AG08396 (cell line): ENCODE measurements around the gene CDC42BPG.

Source experiments
- DNase-seq: peaks from one replicate; pipeline ENCODE4 v3.0.0; 2012; ENCODE audit warnings: low spot score, mixed read lengths

The CDC42BPG gene

DNA sequence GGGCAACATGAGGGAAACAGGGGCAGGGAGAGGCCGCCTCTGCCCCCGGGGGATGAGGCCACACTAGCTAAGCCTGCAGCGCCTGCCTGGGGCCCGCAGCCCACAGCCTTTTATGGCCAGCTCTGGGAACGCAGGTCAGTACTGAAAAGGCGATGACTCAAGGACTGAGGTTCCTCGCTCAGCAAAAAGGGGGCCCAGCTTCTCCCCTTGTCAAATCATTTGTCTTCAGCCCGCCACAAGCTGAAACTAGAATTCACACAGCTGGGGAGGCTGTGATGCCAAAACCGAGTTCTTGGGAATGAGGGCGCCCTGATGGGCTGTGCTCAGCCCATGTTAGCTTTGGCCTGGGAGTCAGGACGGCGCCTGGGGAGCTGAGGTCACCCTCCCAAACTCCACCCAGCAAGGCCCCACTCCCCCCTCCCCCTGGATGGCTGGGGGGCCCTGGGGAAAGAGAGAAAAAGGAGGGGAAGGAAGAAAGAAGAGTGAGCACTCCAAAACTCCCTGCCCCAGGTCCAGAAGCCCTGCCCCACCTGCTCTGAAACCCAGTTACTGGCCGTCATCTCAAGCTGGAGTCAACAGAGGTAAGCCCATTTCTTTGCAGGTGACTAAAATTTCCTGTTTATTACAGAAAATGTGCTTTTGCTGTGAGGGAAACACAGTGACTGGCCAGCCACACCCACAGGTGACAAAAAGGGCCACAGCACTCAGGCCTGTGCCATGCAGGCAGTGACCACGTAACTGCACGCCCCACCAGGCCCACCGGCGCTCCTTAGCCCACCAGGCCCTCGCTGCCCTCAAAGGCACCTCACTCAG is 20.2 kb upstream of the CDC42BPG start:
- DNase-seq, result peak; percentile 86

DNA sequence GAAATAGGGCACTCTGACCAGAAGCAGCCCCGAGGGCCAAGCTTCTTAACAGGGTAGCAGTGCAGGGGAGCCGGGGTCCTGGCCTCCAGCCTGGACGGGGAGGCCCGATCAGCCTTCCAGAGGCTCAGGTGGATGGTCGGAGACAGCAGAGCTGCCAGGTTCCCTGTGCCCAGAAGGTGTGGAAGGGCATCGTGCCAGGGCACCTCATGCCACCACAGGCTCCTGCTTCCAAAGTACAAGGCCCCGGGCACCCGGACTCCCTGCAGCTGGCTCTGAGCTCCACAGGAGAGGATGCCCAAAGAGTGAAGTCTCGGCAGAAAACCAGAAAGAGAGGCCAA is 19.7 kb upstream of the CDC42BPG start:
- DNase-seq, result no peak

DNA sequence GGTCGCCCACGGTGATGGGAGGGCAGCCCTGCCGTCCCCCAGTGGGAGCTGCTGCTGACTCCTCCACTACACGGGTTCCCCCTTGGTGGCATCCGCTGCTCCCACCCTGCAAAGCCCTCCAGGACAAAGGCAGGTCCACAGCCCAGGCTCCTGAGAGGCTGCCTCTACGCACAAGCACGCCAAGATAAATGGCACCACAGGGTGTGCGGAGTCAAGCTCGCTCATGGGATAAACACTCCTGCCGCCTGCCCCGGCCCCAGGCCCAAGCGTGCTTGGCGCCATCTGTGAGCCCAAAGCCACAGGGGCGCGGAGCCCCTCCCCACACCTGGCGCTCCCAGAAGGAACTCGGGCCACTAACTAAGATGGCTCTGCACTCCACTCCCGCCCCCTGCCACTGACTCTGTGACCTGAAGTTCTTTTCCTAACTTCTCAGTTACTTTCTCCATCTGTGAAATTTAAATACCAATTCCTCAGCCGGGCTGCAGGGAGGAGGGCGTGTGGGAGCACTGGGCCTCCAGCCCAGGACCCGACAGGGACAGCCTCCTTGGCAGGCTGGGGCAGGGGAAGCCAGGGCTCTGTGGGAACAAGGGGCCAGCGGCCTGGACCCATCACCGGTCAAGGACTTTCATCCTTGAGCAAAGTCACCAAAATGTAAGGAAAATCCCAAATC is 19.1 kb upstream of the CDC42BPG start:
- no peak for DNase-seq

DNA sequence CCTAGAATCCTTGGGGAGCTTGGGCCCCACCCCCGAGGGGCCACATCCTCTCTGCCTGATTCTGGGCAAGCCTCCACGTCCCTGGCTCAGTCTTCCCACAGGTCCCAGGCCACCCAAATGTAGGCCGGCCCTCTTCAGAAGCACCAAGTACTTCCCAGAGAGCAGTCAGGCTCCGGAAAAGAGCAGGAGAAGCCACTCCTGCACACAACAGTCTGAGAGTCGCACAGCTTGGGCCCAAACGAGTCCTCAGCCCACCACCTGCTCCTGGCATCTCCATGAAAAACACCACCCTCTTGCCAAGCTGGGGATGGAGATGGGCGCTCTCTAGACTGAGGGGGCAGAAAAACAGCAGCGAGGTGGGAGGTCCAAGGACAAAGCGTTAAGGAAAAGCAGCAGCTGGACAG is 18.5 kb upstream of the CDC42BPG start:
- no peak for DNase-seq

DNA sequence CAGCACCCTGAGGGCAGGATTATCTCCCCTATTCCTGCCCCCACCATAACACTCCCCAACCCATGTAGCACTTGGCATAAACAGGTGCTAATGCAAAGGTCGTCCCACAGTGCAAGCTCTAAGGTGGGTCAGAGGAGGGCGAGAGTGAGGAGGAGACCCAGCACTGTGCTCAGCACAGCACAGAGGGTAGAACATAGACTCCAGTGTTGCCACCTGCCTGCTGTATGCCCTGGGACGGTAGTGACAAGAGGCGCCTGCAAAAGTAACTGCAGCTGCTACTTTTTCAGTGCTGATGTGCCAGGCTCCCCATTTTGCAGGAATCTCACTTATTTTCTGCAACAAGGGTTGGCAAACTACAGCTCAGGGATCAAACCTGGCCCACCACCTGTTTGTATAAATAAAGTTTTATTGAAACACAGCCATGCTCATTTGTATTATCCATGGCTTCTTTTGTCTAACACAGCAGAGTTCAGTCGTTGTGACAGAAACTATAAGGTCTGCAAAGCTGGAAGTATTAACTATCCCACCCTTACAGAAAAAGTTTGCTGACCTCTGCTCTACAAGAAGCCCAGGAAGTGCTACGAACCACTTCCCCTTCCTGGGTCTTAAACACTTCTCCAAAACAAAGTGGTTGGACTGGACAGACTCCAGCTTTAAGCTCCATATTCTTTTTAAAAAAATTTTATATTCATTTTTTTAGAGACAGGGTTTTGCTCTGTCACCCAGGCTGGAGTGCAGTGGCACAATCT is 16.9 kb upstream of the CDC42BPG start:
- DNase-seq, result no peak

DNA sequence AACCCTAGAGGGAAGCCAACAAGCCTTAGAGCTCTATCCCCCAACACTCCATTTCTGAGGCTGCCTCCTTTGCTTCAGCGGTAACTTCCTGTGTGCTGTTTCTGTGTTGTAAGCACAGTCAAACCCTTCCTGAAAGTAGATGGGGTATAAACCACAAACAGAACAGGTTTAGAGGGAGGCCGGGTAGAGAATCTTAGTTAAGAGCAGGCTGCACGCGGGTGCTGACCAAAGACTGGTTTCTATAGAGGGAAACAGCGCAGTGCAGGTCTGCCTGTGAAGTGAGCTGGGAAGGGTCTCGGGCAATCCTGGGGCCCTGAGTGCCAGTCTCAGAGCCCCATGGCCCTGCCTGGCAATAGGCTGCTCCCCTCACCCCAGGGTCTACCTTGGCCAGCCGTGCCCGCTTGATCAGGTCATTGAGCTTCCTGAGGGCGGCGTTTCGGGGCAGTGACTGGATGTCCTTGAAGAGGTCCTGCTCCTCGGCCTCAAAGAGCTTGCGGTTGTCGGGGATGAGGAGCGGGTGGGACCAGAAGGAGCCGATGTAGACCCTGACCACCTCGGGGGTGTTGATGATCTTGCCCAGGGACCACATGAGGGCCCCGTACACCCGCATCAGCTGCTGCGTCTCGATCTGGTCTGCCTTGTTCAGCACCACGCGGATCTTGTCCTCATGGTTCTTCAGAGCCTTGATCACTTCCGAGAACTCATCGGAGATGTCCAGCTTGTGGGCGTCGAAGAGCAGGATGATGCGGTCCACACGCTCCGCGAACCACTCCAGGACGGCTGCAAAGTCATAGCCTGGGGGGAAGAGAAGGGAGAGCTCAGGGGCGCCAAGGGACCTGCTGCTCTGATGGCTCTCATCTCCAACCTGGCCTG is 15.3 kb upstream of the CDC42BPG start:
- no peak for DNase-seq

DNA sequence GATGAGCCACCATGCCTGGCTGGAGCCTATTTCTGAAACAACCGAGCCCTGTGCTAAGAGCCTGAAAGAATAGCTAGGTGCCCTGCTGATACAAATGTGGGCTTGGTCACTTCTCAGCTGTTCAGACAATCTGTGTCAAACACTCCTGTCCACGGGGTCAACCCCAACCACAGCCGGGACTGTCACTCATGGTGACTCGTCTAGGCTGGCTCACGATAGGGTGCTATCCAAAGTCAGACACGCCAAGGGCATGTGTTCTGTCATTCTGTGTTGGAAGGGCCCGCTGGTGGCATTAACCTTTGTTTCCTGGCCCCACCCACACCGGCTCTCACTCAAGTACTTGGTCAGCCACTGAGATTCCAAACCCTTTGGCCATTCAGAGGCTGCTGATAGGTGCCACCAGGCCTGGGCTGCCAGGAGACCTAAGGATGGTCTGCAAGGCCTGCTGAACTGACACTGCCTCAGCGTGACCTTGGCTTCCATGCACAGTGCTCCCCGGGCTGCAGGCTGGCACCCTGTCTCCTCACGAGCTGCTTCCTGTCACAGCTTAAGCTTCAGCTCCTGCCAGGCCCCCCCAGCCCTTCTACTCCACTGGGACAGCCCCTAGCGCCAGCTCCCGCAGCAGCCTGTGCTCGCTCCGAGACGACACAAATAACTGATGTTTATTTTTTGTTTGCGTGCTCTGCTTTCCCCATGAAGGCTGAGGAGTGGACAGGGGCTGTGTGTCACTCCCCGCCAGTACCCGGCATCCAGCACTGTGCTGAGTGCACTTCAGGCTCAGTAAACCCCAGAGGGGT is 14.2 kb upstream of the CDC42BPG start:
- DNase-seq, result no peak

DNA sequence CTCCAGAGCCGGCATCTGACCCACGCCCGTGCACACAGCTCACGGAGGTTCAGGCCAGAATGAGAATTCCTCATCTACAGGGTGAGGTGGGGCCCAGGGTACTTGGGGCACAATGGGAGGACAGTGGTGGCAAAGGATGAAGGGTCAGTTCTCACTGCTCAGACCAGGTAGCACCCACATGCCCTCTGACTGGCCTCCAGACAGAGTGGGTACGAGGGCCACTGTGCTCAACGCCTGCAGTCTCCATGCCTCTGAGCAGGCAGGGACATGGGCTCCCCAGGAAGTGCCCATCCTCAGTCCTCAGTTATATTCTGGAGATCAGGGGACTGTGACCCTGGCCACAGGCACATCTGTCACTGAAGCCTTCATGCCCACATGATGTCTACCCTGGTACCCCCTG is 13.0 kb upstream of the CDC42BPG start:
- no peak for DNase-seq

DNA sequence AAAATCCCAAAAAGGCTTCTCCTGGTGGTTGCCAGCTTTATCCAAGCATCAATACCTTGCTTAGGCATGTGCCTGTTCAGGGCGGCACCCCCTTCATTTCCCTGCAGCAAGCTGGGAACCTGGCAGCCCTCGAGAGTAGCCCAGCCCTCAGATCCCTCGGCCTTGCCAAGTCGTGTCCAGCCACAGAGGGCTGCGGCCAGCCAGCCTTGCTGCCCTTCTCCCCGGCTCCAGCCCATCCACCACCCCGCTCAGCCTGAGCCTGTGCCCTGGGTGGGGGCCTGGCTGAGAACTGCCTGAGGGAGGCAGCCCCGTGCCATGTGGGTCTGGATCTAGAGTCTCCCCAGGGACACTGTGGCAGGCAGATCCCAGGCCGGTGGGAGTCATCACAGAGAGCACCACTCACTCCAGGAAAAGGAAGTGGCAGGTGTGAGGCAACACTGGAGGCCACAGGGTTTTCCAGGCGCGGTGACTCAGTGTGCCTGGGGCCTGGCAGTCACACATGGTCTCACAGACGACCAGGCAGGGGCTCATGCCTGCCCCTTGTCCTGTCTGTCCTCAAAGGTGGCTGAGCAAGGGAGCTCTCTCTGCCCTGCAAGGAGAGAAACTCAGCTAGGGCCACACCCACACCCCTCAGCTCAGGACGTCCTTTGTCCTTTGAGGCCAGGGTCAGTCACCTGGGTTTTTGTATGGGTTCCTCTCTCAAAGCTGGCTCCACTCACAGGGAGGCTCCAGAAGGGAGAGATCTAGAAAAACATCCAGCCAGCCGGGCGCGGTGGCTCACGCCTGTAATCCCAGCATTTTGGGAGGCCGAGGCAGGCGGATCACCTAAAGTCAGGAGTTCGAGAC is 12.2 kb upstream of the CDC42BPG start:
- peak; percentile 71 for DNase-seq

DNA sequence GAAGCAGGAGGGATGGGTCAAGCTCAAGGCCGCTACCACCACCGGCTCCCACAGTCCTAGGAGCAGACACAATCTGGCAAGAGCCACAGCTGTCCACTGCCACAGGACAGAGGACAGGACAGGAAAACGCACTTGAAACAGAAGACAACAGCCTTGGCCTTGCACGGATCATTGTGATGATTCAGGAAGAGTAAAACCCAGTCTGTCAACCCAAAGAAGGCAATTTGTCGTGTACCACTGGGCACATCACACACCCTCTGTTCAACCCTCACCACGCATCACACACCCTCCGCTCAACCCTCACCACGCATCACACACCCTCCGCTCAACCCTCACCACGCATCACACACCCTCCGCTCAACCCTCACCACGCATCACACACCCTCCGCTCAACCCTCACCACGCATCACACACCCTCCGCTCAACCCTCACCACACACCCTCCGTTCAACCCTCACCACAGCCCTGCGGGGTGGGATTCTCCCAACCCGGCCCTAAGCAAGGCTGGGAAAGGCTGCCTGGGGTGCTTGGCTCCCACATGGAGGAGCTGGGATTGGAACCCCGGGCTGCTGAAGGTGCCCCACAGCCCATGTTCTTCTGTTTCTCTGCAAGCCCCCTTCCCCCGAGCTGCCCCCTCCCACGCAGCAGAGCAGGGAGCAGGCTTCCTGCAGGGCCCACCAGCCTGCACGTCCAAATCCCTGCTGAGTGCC is 11.3 kb upstream of the CDC42BPG start:
- DNase-seq, result no peak

DNA sequence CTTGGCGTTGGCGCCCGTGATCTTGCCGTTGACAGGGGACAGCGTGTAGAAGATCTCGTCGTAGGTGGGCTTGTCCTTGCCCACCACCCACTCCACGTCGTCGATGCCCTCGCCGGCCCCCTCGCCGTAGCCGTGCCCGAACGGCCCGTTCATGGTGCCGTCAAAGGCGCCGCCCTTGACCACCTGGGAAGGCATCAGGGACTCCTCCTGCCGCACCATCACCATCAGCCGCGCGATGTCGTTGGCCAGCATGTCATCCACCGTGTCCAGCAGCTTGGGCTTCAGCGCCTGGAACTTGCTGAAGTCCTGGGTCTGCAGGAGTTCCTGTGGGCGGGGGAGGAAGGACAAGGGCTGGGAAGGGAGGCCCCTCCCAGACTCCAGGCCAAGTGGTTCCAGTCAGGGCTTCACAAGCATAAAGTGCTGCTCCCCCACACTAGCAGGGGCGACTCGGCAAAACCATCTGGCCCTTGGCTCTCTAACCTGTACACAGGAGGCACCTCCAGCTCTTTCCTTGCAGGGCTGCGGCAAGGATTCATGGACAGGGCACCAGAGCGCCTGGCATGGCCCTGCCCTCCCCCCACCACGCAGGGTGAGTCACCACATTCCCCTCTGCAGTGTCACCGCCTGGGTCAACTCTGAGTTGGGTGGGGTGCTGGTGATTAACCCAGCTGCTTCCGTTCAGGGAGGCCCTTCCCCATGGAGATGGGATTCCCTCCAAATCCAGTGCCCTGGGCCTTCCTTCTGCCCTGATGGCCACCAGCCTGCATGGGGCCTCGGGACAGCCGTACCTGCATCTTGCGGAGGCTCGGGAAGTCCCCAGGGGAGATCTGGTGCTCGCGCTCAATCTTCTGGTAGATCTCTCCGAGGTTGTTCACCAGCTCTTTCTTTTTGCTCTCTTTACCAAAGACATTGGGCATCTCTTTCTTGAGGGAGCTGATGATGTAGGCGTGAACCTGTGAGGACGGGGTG is 10.4 kb upstream of the CDC42BPG start:
- DNase-seq, result peak; percentile 95

DNA sequence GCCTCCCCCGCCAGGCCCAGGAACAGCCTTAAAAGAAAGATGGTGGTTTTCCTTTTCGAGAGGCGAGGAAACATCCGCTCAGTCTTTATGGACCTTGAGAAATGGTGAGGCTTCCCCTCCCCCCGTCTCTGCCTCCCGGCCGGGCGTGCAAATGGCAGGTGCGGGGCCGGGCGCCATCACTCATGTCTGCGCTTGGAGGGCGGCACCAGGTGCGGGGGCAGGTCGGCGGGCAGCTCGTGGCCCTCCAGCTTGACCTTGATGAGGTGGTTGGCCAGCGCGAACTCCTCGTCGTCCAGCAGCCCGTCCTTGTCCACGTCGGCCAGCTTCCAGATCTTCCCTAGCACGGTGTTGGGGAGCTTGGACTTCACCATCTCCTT is 9.7 kb upstream of the CDC42BPG start:
- DNase-seq, result no peak

DNA sequence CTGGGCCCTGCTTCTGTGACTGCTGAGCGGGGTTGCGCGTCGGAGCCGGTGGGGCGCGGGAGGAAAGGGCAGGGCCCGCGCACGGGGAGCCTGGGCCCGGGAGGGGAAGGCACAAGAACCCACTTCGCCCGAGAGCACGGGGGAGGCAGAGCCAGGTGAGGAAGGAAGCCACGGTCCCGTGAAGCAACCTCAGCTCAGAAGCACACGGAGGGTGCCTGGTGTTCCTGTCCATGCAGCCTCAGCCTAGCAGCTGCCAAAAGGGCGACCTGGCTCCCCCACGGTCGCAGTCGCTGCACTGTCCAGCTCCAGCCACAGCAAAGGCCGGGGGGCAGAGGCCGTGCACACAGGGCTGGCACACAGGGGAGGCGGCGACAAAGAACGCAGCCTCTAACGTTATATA is 9.3 kb upstream of the CDC42BPG start:
- DNase-seq, result no peak

DNA sequence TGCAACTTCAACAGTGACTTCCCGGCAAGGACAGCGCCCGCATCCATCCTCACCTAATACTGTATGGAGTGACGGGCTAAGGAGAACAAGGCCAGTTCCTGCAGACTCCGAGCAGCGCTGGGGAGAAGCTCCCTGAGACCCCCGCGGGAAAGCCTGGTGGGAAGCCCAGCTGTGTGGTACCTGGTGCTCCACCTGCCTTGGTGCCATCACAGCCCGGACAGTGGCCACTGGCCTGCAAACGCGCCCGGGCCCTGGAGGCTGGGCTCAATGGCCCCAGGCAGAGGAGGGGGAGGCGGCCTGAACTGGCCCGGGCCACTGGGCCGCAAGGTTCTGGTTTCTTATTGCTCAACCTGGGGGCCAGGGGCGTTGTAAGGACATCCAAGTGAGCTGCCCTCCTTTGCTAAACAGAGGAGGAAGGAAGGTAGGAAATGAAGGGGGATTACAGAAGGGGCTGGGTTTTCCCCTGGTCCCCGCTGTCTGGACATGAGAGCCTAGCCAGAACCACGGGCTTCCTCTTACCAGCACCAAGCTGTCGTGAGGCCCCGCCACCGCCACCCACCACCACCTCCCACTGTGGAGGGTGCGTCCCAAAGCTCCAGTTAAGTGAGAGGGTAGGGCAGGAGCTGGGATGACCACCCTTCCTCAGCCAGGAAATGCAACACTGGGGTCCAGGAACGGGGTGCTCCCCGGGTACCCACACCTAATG is 8.5 kb upstream of the CDC42BPG start:
- DNase-seq, result no peak

DNA sequence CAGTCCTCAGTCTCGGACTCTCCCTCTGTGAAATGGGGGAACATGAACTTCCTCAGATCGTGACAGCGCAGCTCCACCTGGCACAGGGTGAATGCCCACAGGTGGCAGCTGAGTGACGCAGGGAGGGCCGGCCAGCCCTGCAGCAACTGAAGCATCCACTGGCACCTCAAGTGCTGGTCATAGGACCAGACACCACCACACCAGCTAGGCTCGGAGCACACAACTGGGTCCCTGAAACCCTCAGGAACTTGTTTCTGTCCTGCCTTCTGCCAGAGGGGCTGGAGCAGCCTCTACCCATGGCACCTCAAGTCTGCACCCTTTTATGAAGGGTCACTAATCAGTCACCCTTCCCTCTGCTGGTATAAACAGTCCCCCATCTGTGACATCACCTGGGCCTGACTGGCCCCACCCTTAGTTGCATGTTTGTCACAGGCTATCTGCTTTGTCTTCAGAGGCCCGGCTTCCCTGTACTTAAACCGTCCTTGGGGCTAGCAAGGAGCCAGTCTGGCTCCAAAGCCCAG is 7.4 kb upstream of the CDC42BPG start:
- no peak for DNase-seq

DNA sequence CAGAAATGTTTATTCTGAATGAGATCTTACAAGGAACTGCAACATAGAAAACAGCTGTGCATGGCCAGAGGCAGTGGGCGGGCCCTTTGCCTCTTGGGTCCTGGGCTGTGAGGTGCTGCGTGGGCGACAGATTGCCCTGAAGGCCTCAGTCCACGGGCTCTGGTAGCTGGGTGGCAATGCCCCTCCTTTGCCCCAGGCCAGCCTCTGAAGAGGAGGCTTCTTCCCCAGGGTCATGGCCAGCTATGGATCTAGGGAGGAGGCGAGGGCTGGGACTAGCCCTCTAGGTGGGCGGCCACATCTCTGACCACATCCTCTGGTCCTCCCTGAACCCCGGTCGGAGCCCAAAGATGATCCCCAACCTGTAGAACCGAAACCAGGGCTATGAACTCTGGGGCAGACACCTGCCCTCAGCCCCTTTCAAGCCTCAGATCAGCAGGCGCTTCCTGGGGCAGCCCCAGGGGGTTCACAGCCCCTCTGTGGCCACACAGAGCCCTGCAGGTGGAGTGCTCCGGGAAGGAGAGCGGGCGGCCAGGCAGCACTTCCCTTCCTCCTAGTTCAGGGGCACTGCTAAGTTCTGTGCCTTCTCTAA is 6.6 kb upstream of the CDC42BPG start:
- peak; percentile 56 for DNase-seq
